HG03469 (cell line): ENCODE data around the gene EGLN1.
A peak's percentile ranks its signal among the peaks of the same experiment; 100 is the strongest.
"Not testable (repeated sequence)": the region's sequence is repeated elsewhere in the genome, so short reads cannot be mapped to it uniquely, and the experiment has no call there.

Experiments used
- ATAC-seq: cut with Tn5 transposase; IDR thresholded peaks from one replicate; pipeline ENCODE4 v1.9.1; 2021; ENCODE audit warnings: mild to moderate bottlenecking, moderate library complexity, moderate number of reproducible peaks; ENCODE audit not compliant: unreplicated experiment

EGLN1 gene

DNA sequence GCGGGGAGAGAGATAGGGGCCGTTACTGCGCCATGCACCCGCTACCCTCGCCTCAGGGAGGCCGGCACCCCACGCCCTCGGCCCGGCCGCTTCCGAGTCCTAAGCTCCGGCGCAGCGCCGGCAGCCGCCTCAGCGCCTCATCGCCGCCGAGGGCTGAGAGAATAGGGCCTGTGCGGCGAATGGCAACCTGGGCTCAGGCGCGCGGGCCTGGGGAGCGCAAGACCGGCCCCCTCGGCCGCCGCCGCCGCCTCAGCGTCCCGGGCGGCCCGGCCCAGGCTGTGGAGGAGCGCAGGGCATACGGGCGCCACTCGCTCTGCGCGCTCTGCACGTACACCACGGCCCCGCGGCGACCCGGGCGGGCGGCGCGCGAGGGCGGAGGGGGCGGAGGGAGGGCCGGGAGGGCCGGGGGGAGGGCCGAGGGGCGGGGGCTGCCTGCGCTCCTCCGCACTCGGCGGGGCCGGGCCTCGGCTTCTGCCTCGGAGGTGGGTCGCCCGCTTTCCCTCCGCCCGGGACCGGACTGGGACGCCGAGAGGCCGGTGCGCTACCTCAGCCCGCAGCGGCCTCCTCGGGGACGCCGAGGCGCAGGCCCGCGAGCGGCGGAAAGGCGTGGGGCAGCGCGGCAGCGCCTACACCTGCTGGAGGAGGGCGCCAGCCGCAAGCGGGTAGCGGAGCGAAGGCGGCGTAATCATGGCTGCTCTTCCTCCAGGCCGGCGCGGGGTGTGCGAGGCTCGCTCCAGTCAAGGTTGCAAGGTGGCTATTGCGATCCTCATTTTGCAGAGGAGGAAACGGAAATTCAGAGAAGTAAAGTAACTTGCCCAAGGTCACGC is at the start of gene EGLN1:
Gene EGLN1, minus strand, starts transcription at position 317 of the 827 bp plus-strand sequence. CDS start 399 bp downstream, outside the sequence.
- ATAC-seq, result peak; percentile 63

DNA sequence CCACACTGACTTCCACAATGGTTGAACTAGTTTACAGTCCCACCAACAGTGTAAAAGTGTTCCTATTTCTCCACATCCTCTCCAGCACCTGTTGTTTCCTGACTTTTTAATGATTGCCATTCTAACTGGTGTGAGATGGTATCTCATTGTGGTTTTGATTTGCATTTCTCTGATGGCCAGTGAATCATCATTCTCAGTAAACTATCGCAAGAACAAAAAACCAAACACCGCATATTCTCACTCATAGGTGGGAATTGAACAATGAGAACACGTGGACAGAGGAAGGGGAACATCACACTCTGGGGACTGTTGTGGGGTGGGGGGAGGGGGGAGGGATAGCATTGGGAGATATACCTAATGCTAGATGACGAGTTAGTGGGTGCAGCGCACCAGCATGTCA is 49.4 kb upstream of the EGLN1 start:
- ATAC-seq, result not testable (repeated sequence)

- ATAC-seq, result not testable (repeated sequence)
These were observed 48.9 kb upstream of the EGLN1 start for GRCh38 chr1:231471027-231471426.

DNA sequence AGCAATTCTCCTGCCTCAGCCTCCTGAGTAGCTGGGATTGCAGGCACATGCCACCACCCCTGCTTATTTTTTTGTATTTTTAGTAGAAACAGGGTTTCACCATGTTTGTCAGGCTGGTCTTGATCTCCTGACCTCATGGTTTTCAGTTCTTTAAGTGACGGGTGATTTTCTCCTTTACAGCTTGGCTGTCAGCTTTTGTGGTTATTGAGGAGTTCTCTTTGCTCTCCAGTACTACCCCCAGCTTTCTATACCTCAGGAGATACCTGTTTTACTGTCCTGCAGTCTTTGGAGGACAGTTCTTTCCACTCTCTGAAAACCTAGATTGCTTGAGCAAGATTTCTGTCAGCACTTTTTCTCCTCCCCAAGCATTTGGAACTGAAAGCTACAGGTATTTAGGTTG is 45.9 kb upstream of the EGLN1 start:
- ATAC-seq, result no peak

GRCh38 chr1:231465051-231465450 is 43.0 kb upstream of the EGLN1 start:
- ATAC-seq, result no peak

DNA sequence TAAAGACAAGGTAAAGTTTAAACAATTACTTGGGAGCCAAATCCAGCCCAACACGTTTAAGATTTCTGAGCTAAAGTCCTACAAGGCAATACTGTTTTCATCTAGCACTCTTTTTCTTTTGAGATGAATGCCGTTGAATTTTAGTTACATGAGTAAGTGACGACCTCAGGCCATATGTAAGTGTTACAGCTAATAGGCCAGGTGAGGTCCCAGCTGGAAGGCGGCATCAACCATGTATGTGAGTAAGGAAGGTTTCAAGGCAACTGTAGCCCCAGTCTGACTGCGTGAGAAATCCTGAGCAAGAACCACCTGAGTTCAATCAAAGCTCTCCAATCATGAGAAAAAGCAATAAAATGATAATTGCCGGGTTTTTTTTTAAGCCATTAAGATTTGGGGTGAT is 41.5 kb upstream of the EGLN1 start:
- no peak for ATAC-seq

DNA sequence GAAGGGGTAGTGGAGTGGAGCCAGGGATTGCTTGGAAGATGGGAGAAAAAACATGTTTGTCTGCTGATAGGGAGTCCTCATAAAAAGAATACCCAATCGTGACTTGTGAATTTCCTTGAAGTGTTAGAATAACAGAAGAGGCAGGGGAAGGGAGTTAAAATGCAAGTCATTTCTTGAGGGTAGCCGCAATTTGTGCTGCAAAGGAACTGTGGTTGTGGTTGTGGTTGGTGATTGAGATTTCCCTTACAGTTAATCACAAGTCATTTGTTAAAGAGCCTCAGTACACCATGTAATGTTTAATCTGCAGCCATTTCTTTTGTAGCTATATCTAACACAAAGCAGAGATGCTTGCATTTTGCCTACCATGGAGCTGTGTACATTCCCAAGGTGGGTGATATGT is 38.5 kb upstream of the EGLN1 start:
- ATAC-seq, result peak; percentile 80

DNA sequence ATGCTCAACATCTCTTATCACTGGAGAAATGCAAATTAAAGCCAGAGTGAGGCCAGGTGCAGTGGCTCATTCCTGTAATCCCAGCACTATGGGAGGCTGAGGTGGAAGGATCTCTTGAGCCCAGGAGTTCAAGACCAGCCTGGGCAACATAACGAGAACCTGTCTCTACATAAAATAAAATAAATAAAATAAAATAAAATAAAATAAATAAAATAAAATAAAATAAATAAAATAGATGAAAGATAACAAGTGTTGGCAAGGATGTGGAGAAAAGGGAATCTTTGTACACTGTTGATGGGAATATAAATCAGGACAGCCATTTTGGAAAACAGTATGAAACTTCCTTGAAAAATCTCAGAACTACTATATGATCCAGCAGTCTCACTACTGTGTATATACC is 37.4 kb upstream of the EGLN1 start:
- ATAC-seq, result not testable (repeated sequence)

- ATAC-seq, result not testable (repeated sequence)
These were observed 35.9 kb upstream of the EGLN1 start for GRCh38 chr1:231457956-231458355.

GRCh38 chr1:231454133-231454532 is 32.0 kb upstream of the EGLN1 start:
- not testable (repeated sequence) for ATAC-seq

DNA sequence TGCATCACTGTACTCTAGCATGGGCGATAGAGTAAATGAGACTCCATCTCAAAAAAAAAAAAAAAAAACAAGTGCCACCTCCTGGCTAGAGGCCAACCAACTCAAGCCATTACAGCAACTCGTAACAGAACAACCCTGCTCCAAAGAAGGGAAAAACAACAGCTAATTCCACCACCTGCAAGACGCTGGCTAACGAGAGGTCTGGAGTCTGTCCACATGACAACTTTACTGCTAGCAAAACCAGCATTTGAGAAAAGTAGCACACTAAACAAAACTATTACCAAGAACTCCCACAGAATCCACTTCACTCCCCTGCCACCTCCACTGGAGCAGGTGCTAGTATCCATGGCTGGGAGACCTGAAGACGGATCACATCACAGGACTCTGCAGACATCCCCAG is 24.1 kb upstream of the EGLN1 start:
- no peak for ATAC-seq

GRCh38 chr1:231444059-231444458 is 22.0 kb upstream of the EGLN1 start:
- ATAC-seq, result no peak

GRCh38 chr1:231443363-231443762 is 21.3 kb upstream of the EGLN1 start:
- ATAC-seq, result no peak

- ATAC-seq, result no peak
These were observed 20.6 kb upstream of the EGLN1 start for GRCh38 chr1:231442735-231443134.

DNA sequence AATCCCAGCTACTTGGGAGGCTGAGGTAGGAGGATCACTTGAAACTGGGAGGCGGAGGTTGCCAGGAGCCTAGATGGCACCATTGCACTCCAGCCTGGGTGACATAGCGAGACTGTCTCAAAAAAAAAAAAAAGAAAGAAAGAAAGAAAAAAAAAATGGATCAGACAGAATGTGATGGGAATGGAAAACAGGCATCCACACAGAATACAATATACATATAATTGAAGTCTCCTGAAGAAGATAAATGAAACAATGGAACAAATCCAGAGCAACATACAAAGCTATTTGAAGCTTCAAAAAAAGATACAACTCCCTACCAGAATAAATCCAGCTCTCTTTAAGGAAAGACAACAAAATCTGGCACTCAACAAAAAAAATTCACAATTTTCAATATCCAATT is 10.9 kb upstream of the EGLN1 start:
- no peak for ATAC-seq

DNA sequence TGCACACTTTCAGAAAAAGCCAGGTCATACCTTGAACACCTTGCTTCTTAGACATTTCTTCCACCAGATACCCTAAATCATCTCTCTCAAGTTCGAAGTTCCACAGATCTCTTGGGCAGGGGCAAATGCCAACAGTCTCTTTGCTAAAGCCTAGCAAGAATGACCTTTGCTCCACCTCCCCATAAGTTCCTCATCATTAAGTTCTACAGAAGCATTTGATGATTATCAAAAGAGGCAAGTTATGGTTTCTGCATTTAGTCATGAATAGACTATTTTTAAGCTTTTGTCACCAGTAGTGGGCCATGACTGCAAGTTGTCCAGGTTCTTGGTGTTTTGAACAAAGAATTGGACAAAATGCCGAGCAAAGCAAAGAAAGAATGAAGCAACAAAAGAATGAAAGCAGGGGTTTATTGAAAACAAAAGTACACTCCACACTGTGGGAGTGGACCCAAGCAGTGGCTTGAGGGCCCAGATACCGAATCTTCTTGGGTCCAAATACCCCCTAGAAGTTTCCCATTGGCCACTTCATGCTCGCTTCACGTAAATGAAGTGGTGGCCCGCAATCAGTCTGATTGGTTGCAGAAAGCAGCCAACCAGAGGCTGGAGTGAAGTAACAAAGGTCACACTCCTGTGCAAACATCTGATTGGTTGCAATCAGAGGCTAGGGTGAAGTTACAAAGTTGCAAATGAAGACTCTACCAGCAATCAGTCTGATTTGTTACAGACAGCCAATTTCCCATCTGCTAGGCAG is 9.8 kb upstream of the EGLN1 start:
- no peak for ATAC-seq

GRCh38 chr1:231430678-231431352 is 8.7 kb upstream of the EGLN1 start:
- not testable (repeated sequence) for ATAC-seq

- no peak for ATAC-seq
These were observed 6.3 kb upstream of the EGLN1 start for GRCh38 chr1:231428377-231428776.

- no peak for ATAC-seq
These were observed 3.1 kb upstream of the EGLN1 start for GRCh38 chr1:231424950-231425805.

- ATAC-seq, result no peak
These were observed 1.6 kb upstream of the EGLN1 start for GRCh38 chr1:231423648-231424047.
